ENCODE results near the gene ABCG4. TPM values are rescaled to one million over a fixed set of nuclear protein-coding genes. Genes with fewer than 3 reads are reported as not detected.
"Not testable (repeated sequence)": the region's sequence is repeated elsewhere in the genome, so short reads cannot be mapped to it uniquely, and the experiment has no call there.

Gene ABCG4
- total and polyA plus RNA-seq, 9 donors: 0.06 to 1.3 (median 0.32) TPM; not detected in 3

DNA sequence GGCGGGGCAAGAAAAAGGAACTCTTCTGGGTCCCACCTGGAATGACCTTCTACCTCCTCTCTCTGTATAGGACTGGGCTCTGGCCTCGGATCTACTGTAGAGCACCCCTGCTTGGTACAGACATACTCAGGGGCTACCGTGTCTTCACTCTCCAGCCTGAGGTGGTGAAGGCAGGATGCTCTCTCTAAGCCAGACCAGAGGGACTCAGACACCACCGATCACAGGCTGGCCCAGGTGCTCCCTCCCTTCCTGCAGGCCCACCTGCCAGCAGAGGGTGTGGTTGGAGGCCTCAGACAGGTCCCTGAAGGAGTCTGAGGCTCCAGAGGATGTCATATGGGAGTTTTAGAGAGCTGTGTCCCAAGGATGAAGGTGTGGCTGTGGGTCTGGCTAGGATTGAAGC is 40.5 kb downstream of the ABCG4 start:
- no peaks in the 10 kb centered on the region for H3K9me3 ChIP-seq
- no peaks in the 10 kb centered on the region for H3K4me1 ChIP-seq (ENCODE audit: insufficient read depth)
- H3K4me3 ChIP-seq: no peak overlapping the region
- no peaks in the 10 kb centered on the region for H3K27me3 ChIP-seq
- 86 to 92% (median 87%) methylated on average over 4 of the region's 4 CpGs for WGBS, 3 donors
- H3K36me3 ChIP-seq: no peaks in the 10 kb centered on the region
- TF ChIP-seq POLR2A (IDR thresholded peaks at IDR 0.05): no peak
- TF ChIP-seq, protein P1, sequence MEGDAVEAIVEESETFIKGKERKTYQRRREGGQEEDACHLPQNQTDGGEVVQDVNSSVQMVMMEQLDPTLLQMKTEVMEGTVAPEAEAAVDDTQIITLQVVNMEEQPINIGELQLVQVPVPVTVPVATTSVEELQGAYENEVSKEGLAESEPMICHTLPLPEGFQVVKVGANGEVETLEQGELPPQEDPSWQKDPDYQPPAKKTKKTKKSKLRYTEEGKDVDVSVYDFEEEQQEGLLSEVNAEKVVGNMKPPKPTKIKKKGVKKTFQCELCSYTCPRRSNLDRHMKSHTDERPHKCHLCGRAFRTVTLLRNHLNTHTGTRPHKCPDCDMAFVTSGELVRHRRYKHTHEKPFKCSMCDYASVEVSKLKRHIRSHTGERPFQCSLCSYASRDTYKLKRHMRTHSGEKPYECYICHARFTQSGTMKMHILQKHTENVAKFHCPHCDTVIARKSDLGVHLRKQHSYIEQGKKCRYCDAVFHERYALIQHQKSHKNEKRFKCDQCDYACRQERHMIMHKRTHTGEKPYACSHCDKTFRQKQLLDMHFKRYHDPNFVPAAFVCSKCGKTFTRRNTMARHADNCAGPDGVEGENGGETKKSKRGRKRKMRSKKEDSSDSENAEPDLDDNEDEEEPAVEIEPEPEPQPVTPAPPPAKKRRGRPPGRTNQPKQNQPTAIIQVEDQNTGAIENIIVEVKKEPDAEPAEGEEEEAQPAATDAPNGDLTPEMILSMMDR (IDR thresholded peaks at IDR 0.05): no peak
- no peak for TF ChIP-seq EP300 (IDR thresholded peaks at IDR 0.05)
- no peak overlapping the region for H3K27ac ChIP-seq
- no peak for DNase-seq
- intact Hi-C loops (cut with DNase I): loop anchor here in 1 of 4 donors (10.0 kb wide), 1 partner anchor 55 kb away; no protein-coding TSS in a partner anchor

DNA sequence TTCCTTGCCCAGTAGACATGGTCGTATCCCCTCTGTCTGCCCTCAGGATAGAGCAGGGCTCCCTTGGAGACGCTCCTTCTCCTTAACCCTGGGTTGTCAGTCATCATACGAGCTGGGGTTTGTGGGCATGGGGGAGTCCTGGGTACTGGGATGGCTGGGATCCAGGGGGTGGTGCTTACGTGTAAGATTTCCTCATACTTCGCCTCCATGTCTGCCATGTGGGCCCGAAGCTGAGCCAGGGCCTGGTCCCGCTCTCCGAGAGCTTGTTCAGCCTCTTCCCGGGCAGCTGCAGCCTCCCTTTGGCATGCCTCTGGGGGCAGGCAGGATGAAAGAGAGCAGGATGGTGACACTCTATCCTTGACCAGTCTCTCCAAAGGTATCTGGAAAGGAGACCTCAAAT is 41.7 kb downstream of the ABCG4 start:
- H3K9me3 ChIP-seq: no peaks in the 10 kb centered on the region
- TF ChIP-seq, protein P1 (IDR thresholded peaks at IDR 0.05): no peak
- TF ChIP-seq EP300 (IDR thresholded peaks at IDR 0.05): no peak
- no peak for TF ChIP-seq POLR2A (IDR thresholded peaks at IDR 0.05)
- no peak overlapping the region for H3K27ac ChIP-seq
- H3K27me3 ChIP-seq: no peaks in the 10 kb centered on the region
- intact Hi-C loops (cut with DNase I): loop anchor here in 2 of 4 donors (10.0 kb wide), 2 partner anchors 86 to 156 kb away; partner anchors contain the start of genes C2CD2L (in 1 of the 2), DPAGT1 (in 1 of the 2) and SLC37A4 (in 1 of the 2)
- no peaks in the 10 kb centered on the region for H3K36me3 ChIP-seq
- 72 to 73% (median 72%) methylated on average over 9 of the region's 9 CpGs for WGBS, 3 donors
- no peak overlapping the region for H3K4me3 ChIP-seq
- DNase-seq: no peak
- no peaks in the 10 kb centered on the region for H3K4me1 ChIP-seq (ENCODE audit: insufficient read depth)

DNA sequence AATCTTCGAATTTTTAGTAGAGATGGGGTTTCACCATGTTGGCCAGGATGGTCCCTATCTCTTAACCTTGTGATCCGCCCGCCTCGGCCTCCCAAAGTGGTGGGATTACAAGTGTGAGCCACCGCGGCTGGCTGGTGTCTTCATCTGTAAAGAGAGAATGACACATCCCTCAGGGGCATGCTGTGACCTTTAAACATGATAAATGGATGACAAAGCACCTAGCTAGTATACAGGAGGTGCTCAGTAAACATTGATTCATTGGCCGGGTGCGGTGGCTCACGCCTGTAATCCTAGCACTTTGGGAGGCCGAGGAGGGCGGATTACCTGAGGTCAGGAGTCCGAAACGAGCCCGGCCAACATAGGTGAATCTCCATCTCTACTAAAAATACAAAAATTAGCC is 42.4 kb downstream of the ABCG4 start:
- H3K27me3 ChIP-seq; H3K36me3 ChIP-seq; H3K4me3 ChIP-seq; DNase-seq; H3K4me1 ChIP-seq (ENCODE audit: insufficient read depth); H3K9me3 ChIP-seq; H3K27ac ChIP-seq: not testable (repeated sequence)
- intact Hi-C loops (cut with DNase I): loop anchor here in 2 of 4 donors (10.0 kb wide), 2 partner anchors 86 to 156 kb away; partner anchors contain the start of genes C2CD2L (in 1 of the 2), DPAGT1 (in 1 of the 2) and SLC37A4 (in 1 of the 2)
- WGBS, 3 donors: 90 to 93% (median 93%) methylated on average over 14 of the region's 14 CpGs

GRCh38 chr11:119192111-119192510 is 43.3 kb downstream of the ABCG4 start:
- TF ChIP-seq, protein P1 (IDR thresholded peaks at IDR 0.05): no peak
- TF ChIP-seq EP300 (IDR thresholded peaks at IDR 0.05) (no peak), POLR2A (IDR thresholded peaks at IDR 0.05) (no peak)
- intact Hi-C loops (cut with DNase I): loop anchor here in 2 of 4 donors (10.0 kb wide), 2 partner anchors 87 to 157 kb away; partner anchors contain the start of genes C2CD2L (in 1 of the 2), DPAGT1 (in 1 of the 2) and SLC37A4 (in 1 of the 2)

GRCh38 chr11:119193001-119193400 is 44.1 kb downstream of the ABCG4 start:
- Histone ChIP-seq H3K27ac (no peak overlapping the region), H3K4me3 (no peak overlapping the region), H3K4me1 (ENCODE audit: insufficient read depth) (no peaks in the 10 kb centered on the region), H3K27me3 (no peaks in the 10 kb centered on the region), H3K9me3 (no peaks in the 10 kb centered on the region), H3K36me3 (no peaks in the 10 kb centered on the region)
- no peak for DNase-seq
- TF ChIP-seq POLR2A (IDR thresholded peaks at IDR 0.05) (no peak), EP300 (IDR thresholded peaks at IDR 0.05) (no peak)
- TF ChIP-seq, protein P1 (IDR thresholded peaks at IDR 0.05): no peak
- intact Hi-C loops (cut with DNase I): loop anchor here in 2 of 4 donors (10.0 kb wide), 2 partner anchors 88 to 158 kb away; partner anchors contain the start of genes C2CD2L (in 1 of the 2), DPAGT1 (in 1 of the 2) and SLC37A4 (in 1 of the 2)
- WGBS, 3 donors: 90 to 91% (median 90%) methylated on average over 5 of the region's 5 CpGs

More at GRCh38 chr11:119192111-119192510, 43.3 kb downstream of the ABCG4 start:
- Histone ChIP-seq H3K36me3 (no peaks in the 10 kb centered on the region), H3K27me3 (no peaks in the 10 kb centered on the region), H3K4me1 (ENCODE audit: insufficient read depth) (no peaks in the 10 kb centered on the region), H3K4me3 (no peak overlapping the region), H3K9me3 (no peaks in the 10 kb centered on the region), H3K27ac (no peak overlapping the region)
- 54 to 72% (median 61%) methylated on average over 3 of the region's 3 CpGs for WGBS, 3 donors
- no peak for DNase-seq
